22Rv1 (cell line): Measurements from ENCODE around the gene PCDHB9.
"Not testable (repeated sequence)": the region's sequence is repeated elsewhere in the genome, so short reads cannot be mapped to it uniquely, and the experiment has no call there.

Source experiments
- H3K27ac ChIP-seq: fragments of 450-650 bp; 2 replicates; pipeline ENCODE4 v1.5.1; 2017
- CTCF ChIP-seq: fragments of 450-650 bp; IDR thresholded peaks from 2 replicates; pipeline ENCODE4 v1.5.1; 2017; ENCODE audit warnings: mild to moderate bottlenecking
- ZFX ChIP-seq: fragments of 450-650 bp; IDR thresholded peaks from 2 replicates; pipeline ENCODE4 v1.6.1; 2017; ENCODE audit warnings: antibody characterized with exemption, borderline replicate concordance

The PCDHB9 gene

GRCh38 chr5:141213656-141214339 is 26.8 kb downstream of the PCDHB9 start, which contains the start of gene PCDHB13:
PCDHB13 (plus strand) TSS chr5:141213919; CDS start chr5:141214124, 205 bp downstream.
- peak; percentile 78 for TF ChIP-seq CTCF
- not testable (repeated sequence) for H3K27ac ChIP-seq

- not testable (repeated sequence) for H3K27ac ChIP-seq
Measured at GRCh38 chr5:141214583-141214982, 27.6 kb downstream of the PCDHB9 start.

GRCh38 chr5:141215504-141215903 is 28.5 kb downstream of the PCDHB9 start:
- H3K27ac ChIP-seq: not testable (repeated sequence)

GRCh38 chr5:141216035-141216434 is 29.1 kb downstream of the PCDHB9 start:
- H3K27ac ChIP-seq: not testable (repeated sequence)

- H3K27ac ChIP-seq: no peak within 1 kb of the TSS
- peak; percentile 73 for TF ChIP-seq CTCF
- no peak for TF ChIP-seq ZFX
Measured at GRCh38 chr5:141223112-141223783, 36.3 kb downstream of the PCDHB9 start, which contains the start of gene PCDHB14. PCDHB14 (plus strand) TSS chr5:141223343; CDS start chr5:141223506, 163 bp downstream.

GRCh38 chr5:141224844-141225243 is 37.9 kb downstream of the PCDHB9 start:
- H3K27ac ChIP-seq: not testable (repeated sequence)

GRCh38 chr5:141225421-141225820 is 38.5 kb downstream of the PCDHB9 start:
- H3K27ac ChIP-seq: not testable (repeated sequence)

GRCh38 chr5:141234109-141234667 is 47.2 kb downstream of the PCDHB9 start:
- peak; percentile 92 for TF ChIP-seq CTCF
- no peak for TF ChIP-seq ZFX

GRCh38 chr5:141235922-141236321 is 49.0 kb downstream of the PCDHB9 start:
- not testable (repeated sequence) for H3K27ac ChIP-seq

More at GRCh38 chr5:141234109-141234667, 47.2 kb downstream of the PCDHB9 start:
- no peak overlapping the region for H3K27ac ChIP-seq

GRCh38 chr5:141236516-141237313 is 49.8 kb downstream of the PCDHB9 start:
- H3K27ac ChIP-seq: no peak overlapping the region
- TF ChIP-seq ZFX: no peak
- TF ChIP-seq CTCF: no peak
